ENCODE results near the gene POLL.

- no peak for TF ChIP-seq CTCF (IDR thresholded peaks at IDR 0.05; ENCODE audit: insufficient read depth, low read length)
- TF ChIP-seq POLR2AphosphoS5 (IDR thresholded peaks at IDR 0.05; ENCODE audit: low read depth): no peak
- TF ChIP-seq, protein P1, sequence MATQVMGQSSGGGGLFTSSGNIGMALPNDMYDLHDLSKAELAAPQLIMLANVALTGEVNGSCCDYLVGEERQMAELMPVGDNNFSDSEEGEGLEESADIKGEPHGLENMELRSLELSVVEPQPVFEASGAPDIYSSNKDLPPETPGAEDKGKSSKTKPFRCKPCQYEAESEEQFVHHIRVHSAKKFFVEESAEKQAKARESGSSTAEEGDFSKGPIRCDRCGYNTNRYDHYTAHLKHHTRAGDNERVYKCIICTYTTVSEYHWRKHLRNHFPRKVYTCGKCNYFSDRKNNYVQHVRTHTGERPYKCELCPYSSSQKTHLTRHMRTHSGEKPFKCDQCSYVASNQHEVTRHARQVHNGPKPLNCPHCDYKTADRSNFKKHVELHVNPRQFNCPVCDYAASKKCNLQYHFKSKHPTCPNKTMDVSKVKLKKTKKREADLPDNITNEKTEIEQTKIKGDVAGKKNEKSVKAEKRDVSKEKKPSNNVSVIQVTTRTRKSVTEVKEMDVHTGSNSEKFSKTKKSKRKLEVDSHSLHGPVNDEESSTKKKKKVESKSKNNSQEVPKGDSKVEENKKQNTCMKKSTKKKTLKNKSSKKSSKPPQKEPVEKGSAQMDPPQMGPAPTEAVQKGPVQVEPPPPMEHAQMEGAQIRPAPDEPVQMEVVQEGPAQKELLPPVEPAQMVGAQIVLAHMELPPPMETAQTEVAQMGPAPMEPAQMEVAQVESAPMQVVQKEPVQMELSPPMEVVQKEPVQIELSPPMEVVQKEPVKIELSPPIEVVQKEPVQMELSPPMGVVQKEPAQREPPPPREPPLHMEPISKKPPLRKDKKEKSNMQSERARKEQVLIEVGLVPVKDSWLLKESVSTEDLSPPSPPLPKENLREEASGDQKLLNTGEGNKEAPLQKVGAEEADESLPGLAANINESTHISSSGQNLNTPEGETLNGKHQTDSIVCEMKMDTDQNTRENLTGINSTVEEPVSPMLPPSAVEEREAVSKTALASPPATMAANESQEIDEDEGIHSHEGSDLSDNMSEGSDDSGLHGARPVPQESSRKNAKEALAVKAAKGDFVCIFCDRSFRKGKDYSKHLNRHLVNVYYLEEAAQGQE (IDR thresholded peaks at IDR 0.05; ENCODE audit: insufficient replicate concordance, low read depth): no peak
- no peak for TF ChIP-seq SPI1 (IDR thresholded peaks at IDR 0.05; ENCODE audit: borderline replicate concordance, low read depth)
- TF ChIP-seq GABPA (IDR thresholded peaks at IDR 0.05; ENCODE audit: low read depth): no peak
Measured at GRCh38 chr10:101619983-101620382, 31.9 kb upstream of the POLL start.
